Nephron progenitor cell (in vitro differentiated cells): ENCODE results near the gene CD177.

Experiments used
- DNase-seq: peaks from one replicate; pipeline ENCODE4 v3.0.0; 2021
- H3K27ac Mint-ChIP-seq: 2 replicates; pipeline ENCODE4 v1.8.0; 2021; ENCODE audit warnings: mild to moderate bottlenecking, moderate library complexity, mixed read lengths
- H3K27me3 Mint-ChIP-seq: 2 replicates; pipeline ENCODE4 v1.8.0; 2021; ENCODE audit warnings: mild to moderate bottlenecking, low read depth, mixed read lengths; ENCODE audit not compliant: poor library complexity
- H3K36me3 Mint-ChIP-seq: 2 replicates; pipeline ENCODE4 v1.8.0; 2021; ENCODE audit warnings: low read depth, mixed read lengths
- H3K4me1 Mint-ChIP-seq: 2 replicates; pipeline ENCODE4 v1.8.0; 2021; ENCODE audit warnings: mixed read lengths
- H3K4me3 Mint-ChIP-seq: 2 replicates; pipeline ENCODE4 v1.8.0; 2021; ENCODE audit warnings: mild to moderate bottlenecking, moderate library complexity, mixed read lengths
- H3K9me3 Mint-ChIP-seq: 2 replicates; pipeline ENCODE4 v1.8.0; 2021; ENCODE audit warnings: mild to moderate bottlenecking, moderate library complexity, mixed read lengths
- CTCF ChIP-seq: fragments of 200-600 bp; sonication (generic); IDR thresholded peaks from 2 replicates; pipeline ENCODE4 v1.5.0; 2021; ENCODE audit warnings: antibody characterized with exemption

CD177 gene

GRCh38 chr19:43406297-43406696 is 52.8 kb downstream of the CD177 start:
- no peak for TF ChIP-seq CTCF
- H3K4me1 Mint-ChIP-seq = no peaks in the 10 kb centered on the region
- no peak overlapping the region for H3K27ac Mint-ChIP-seq
- no peak overlapping the region for H3K4me3 Mint-ChIP-seq
- no peaks in the 10 kb centered on the region for H3K27me3 Mint-ChIP-seq
- DNase-seq = no peak
- H3K9me3 Mint-ChIP-seq = peaks cover 49% of the 10 kb centered on the region
- no peaks in the 10 kb centered on the region for H3K36me3 Mint-ChIP-seq

- Mint-ChIP-seq H3K9me3 (peaks cover 56% of the 10 kb centered on the region), H3K4me1 (no peaks in the 10 kb centered on the region), H3K27ac (no peak overlapping the region), H3K36me3 (no peaks in the 10 kb centered on the region), H3K27me3 (no peaks in the 10 kb centered on the region), H3K4me3 (no peak overlapping the region)
- TF ChIP-seq CTCF = no peak
- no peak for DNase-seq
Observed at GRCh38 chr19:43407416-43408005, 54.0 kb downstream of the CD177 start.

- DNase-seq = no peak
- Mint-ChIP-seq H3K4me1 (no peaks in the 10 kb centered on the region), H3K27me3 (no peaks in the 10 kb centered on the region), H3K9me3 (peaks cover 59% of the 10 kb centered on the region), H3K36me3 (no peaks in the 10 kb centered on the region), H3K4me3 (no peak overlapping the region), H3K27ac (no peak overlapping the region)
- TF ChIP-seq CTCF = no peak
Observed at GRCh38 chr19:43408043-43408442, 54.6 kb downstream of the CD177 start.

- Mint-ChIP-seq H3K4me3 (no peak overlapping the region), H3K27ac (no peak overlapping the region), H3K36me3 (no peaks in the 10 kb centered on the region), H3K9me3 (peaks cover 71% of the 10 kb centered on the region), H3K4me1 (no peaks in the 10 kb centered on the region), H3K27me3 (no peaks in the 10 kb centered on the region)
- no peak for DNase-seq
- no peak for TF ChIP-seq CTCF
Observed at GRCh38 chr19:43409415-43409814, 55.9 kb downstream of the CD177 start.

GRCh38 chr19:43412441-43412840 is 59.0 kb downstream of the CD177 start:
- H3K4me3 Mint-ChIP-seq = no peak overlapping the region
- H3K9me3 Mint-ChIP-seq = peaks cover 77% of the 10 kb centered on the region
- TF ChIP-seq CTCF = no peak
- no peaks in the 10 kb centered on the region for H3K27me3 Mint-ChIP-seq
- DNase-seq = no peak
- H3K36me3 Mint-ChIP-seq = no peaks in the 10 kb centered on the region
- H3K4me1 Mint-ChIP-seq = no peaks in the 10 kb centered on the region
- H3K27ac Mint-ChIP-seq = no peak overlapping the region
